K562 (cell line): ENCODE data around the gene NT5C3B. TPM values are rescaled to one million over a fixed set of nuclear protein-coding genes. Genes with fewer than 3 reads are reported as not detected.
"Not testable (repeated sequence)": the region's sequence is repeated elsewhere in the genome, so short reads cannot be mapped to it uniquely, and the experiment has no call there.

Experiments
- ATAC-seq: fragments of 200-7000 bp; cut with Tn5 transposase; 3 replicates; pipeline ENCODE4 v1.9.1; 2020; ENCODE audit warnings: moderate library complexity
- BruUV-seq: library from RNA; stranded (reverse); fragments of 400-500 nt; replicated peaks from 2 replicates; lab custom pipeline; 2021; lab: Mats Ljungman, UMichigan
- CTCF ChIA-PET: fragments of 300-600 bp; formaldehyde crosslinking; extraction: SDS; loops from one replicate; lab custom pipeline; 2021; ENCODE audit warnings: low intra/inter-chr PET ratio; lab: Yijun Ruan, JAX
- POLR2A ChIA-PET: fragments of 300-600, 350-650 bp; sonication (Branson Sonifier 250); formaldehyde crosslinking; extraction: SDS; loops from one replicate; lab custom pipeline; 2021; ENCODE audit warnings: antibody characterized with exemption, inconsistent platforms; lab: Yijun Ruan, JAX
- DNase-seq, 4 experiments: peaks; one replicate each; pipeline versions ENCODE4 v3.0.0 to v3.0.0-alpha.2; 2011 to 2018; ENCODE audit warnings: low spot score in 3 of 4, mixed read lengths in 3 of 4; ENCODE audit errors: extremely low read depth in 1 of 4
- FAIRE-seq: peaks from 2 replicates; lab custom pipeline; 2011; peaks lifted over from hg19 to GRCh38; lab: Jason Lieb, UNC
- H2AFZ ChIP-seq: 2 replicates; pipeline ENCODE4 v1.6.0; 2011; ENCODE audit warnings: low read depth, low read length, control low read depth, inconsistent platforms
- H3K27ac ChIP-seq: fragments of 200-600 bp; 3 replicates; pipeline ENCODE4 v1.8.0; 2011; ENCODE audit warnings: low read depth, mild to moderate bottlenecking, control low read depth, inconsistent platforms, low read length, moderate library complexity, mixed read lengths; ENCODE audit errors: extremely low read depth
- H3K27me3 ChIP-seq, 2 experiments: fragments of 300-600 bp in 1 of 2; 2 replicates in 1 of 2; 3 replicates in 1 of 2; pipeline versions ENCODE4 v1.6.0 to v1.8.0; 2011; ENCODE audit warnings: inconsistent platforms in 2 of 2, low read length in 2 of 2, mild to moderate bottlenecking in 1 of 2, mixed read lengths in 1 of 2, moderate library complexity in 1 of 2; ENCODE audit not compliant: control insufficient read depth in 2 of 2, insufficient read depth in 2 of 2
- H3K36me3 ChIP-seq: fragments of 300-600 bp; 3 replicates; pipeline ENCODE4 v1.8.0; 2011; ENCODE audit warnings: mild to moderate bottlenecking, low read length, inconsistent platforms; ENCODE audit not compliant: control insufficient read depth, insufficient read depth
- H3K4me1 ChIP-seq, 2 experiments: fragments of 200-600 bp in 1 of 2; replicated peaks in 1 of 2; 2 replicates in 1 of 2; 3 replicates in 1 of 2; pipeline versions ENCODE4 v1.5.1 to v1.8.0; 2011; ENCODE audit warnings: inconsistent platforms in 2 of 2, low read length in 2 of 2, mild to moderate bottlenecking in 1 of 2, mixed read lengths in 1 of 2, moderate library complexity in 1 of 2; ENCODE audit not compliant: control insufficient read depth in 2 of 2, insufficient read depth in 2 of 2
- H3K4me2 ChIP-seq: 2 replicates; pipeline ENCODE4 v1.6.1; 2011; ENCODE audit warnings: low read length, control low read depth, inconsistent platforms, mixed read lengths; ENCODE audit not compliant: insufficient read depth
- H3K4me3 ChIP-seq: fragments of 200-600 bp; sonication (generic), shearing (Covaris generic); 2 replicates; pipeline ENCODE4 v1.5.1; 2016; ENCODE audit warnings: control low read depth, inconsistent platforms
- H3K79me2 ChIP-seq: fragments of 200-600 bp; 3 replicates; pipeline ENCODE4 v1.8.0; 2011; ENCODE audit warnings: low read length, inconsistent platforms; ENCODE audit not compliant: control insufficient read depth, insufficient read depth
- H3K9ac ChIP-seq, 2 experiments: 2 replicates each; pipeline versions ENCODE4 v1.6.0 to v1.6.1; 2011; ENCODE audit warnings: low read depth in 2 of 2, low read length in 2 of 2, control low read depth in 1 of 2, inconsistent platforms in 1 of 2, mild to moderate bottlenecking in 1 of 2, mixed read lengths in 1 of 2; ENCODE audit not compliant: insufficient read depth in 1 of 2
- H3K9me1 ChIP-seq: one replicate; pipeline ENCODE4 v1.6.0; 2011; ENCODE audit warnings: inconsistent platforms, mild to moderate bottlenecking, low read length, moderate library complexity; ENCODE audit not compliant: control insufficient read depth, insufficient read depth
- H3K9me3 ChIP-seq: replicated peaks from 2 replicates; pipeline ENCODE4 v1.5.1; 2011; ENCODE audit warnings: low read depth, low read length, inconsistent platforms; ENCODE audit not compliant: control insufficient read depth, insufficient read depth
- H4K20me1 ChIP-seq: replicated peaks from 2 replicates; pipeline ENCODE4 v1.6.1; 2011; ENCODE audit warnings: low read length, inconsistent platforms, mixed read lengths; ENCODE audit not compliant: control insufficient read depth, insufficient read depth
- WGBS: fragments of 100-300 bp; shearing (Covaris generic); methylation state at CpG from one replicate; pipeline ENCODE4 v1.1.6; 2016; ENCODE audit warnings: low coverage, mixed read lengths; ENCODE audit not compliant: insufficient coverage; ENCODE audit errors: missing lambda C conversion rate; 5-methylcytosine and 5-hydroxymethylcytosine counted together
- in situ Hi-C: fragments of 300-500 bp; cut with MboI; formaldehyde crosslinking; loops from 4 replicates; pipeline ENCODE4 v1.15.0; 2018; ENCODE audit warnings: inconsistent platforms, mixed read lengths
- intact Hi-C: fragments of 100-400 bp; cut with micrococcal nuclease; formaldehyde crosslinking; loops from 2 replicates; pipeline ENCODE4 v1.14.2; 2022
- polyA plus RNA-seq, 8 experiments: library from polyadenylated mRNA; depleted of rRNA in 4 of 8; stranded (reverse) in 5 of 8; unstranded in 3 of 8; fragments of >200 nt; fragmentation: Nextera tagmentation in 2 of 8; fragmentation: Illumina TruSeq in 1 of 8; extraction: Ambion mirVana in 2 of 8; extraction: Trizol in 1 of 8; gene quantifications; 2 replicates each; pipeline versions ENCODE4 v1.2.1 to v1.2.3, GENCODE V29; 2011 to 2014; ENCODE audit warnings: inconsistent platforms in 1 of 8, missing spikeins in 1 of 8
- total RNA-seq, 7 experiments: library from RNA; depleted of rRNA in 6 of 7; stranded (reverse); fragments of >200 nt in 6 of 7; fragmentation: Illumina TruSeq in 2 of 7; extraction: Trizol in 2 of 7; gene quantifications; 2 replicates each; pipeline versions ENCODE4 v1.2.1 to v1.2.3, GENCODE V29; 2011 to 2021; ENCODE audit warnings: low replicate concordance in 1 of 7
- TF ChIP-seq, protein P1 (sequence below): fragments of 450-650 bp; IDR thresholded peaks from 2 replicates; pipeline ENCODE4 v1.6.1; 2018; ENCODE audit not compliant: partially characterized antibody

The NT5C3B gene
- total and polyA plus RNA-seq, 9 of the 15 experiments (the other 6 are each of a cell fraction or from before 2014, with no cell fraction given), result 2.0 to 166 (median 85.0) TPM

DNA sequence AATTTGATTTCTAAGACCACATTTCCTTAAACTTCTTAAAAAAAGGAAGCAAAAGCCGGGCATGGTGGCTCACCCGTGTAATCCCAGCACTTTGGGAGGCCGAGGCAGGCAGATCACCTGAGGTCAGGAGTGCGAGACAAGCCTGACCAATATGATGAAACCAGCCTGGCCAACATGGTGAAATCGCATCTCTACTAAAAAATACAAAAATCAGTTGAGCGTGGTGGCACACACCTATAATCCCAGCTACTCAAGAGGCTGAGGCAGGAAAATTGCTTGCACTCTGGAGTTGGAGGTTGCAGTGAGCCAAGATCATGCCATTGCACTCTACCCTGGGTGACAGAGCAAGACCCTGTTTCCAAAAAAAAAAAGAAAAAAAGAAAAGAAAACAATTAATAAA is 4.7 kb upstream of the NT5C3B start:
- H3K4me1 ChIP-seq, result peaks cover 3 to 11% of the 10 kb centered on the region in 2 experiments; a peak in 4 of 5 replicates
- H3K27ac ChIP-seq, POLR2A ChIA-PET, CTCF ChIA-PET, H3K9me1 ChIP-seq, DNase-seq, H3K36me3 ChIP-seq, in situ Hi-C loops, H3K4me3 ChIP-seq, H3K9ac ChIP-seq, FAIRE-seq, H2AFZ ChIP-seq, H3K79me2 ChIP-seq, H3K9me3 ChIP-seq, intact Hi-C loops, H4K20me1 ChIP-seq, H3K4me2 ChIP-seq, BruUV-seq, ATAC-seq, H3K27me3 ChIP-seq: not testable (repeated sequence)
- 40% methylated on average over 6 of the region's 6 CpGs for WGBS

DNA sequence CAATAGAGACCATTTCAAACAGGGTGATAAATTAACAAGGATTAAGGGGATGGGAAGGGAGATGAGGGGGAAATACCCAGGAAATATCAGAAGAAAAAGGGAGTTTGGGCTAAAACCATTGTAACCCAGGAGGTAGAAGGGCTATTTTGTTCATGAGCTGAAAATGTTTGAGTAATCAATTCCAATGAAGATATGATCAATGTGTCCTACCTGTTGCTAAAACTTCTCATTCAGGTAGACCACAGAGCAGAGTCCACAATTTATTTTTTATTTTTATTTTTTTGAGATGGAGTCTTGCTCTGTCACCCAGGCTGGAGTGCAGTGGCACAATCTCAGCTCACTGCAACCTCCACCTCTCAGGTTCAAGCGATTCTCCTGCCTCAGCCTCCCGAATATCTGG is 3.4 kb upstream of the NT5C3B start:
- CTCF ChIA-PET, H3K36me3 ChIP-seq, BruUV-seq, H3K9ac ChIP-seq, FAIRE-seq, H4K20me1 ChIP-seq, in situ Hi-C loops, H3K9me3 ChIP-seq, H3K9me1 ChIP-seq, H3K27me3 ChIP-seq, H3K27ac ChIP-seq, H2AFZ ChIP-seq, intact Hi-C loops, DNase-seq, H3K4me3 ChIP-seq, ATAC-seq, H3K4me2 ChIP-seq: not testable (repeated sequence)
- H3K4me1 ChIP-seq, result peaks cover 7 to 15% of the 10 kb centered on the region in 2 experiments; a peak in 4 of 5 replicates
- TF ChIP-seq, protein P1, sequence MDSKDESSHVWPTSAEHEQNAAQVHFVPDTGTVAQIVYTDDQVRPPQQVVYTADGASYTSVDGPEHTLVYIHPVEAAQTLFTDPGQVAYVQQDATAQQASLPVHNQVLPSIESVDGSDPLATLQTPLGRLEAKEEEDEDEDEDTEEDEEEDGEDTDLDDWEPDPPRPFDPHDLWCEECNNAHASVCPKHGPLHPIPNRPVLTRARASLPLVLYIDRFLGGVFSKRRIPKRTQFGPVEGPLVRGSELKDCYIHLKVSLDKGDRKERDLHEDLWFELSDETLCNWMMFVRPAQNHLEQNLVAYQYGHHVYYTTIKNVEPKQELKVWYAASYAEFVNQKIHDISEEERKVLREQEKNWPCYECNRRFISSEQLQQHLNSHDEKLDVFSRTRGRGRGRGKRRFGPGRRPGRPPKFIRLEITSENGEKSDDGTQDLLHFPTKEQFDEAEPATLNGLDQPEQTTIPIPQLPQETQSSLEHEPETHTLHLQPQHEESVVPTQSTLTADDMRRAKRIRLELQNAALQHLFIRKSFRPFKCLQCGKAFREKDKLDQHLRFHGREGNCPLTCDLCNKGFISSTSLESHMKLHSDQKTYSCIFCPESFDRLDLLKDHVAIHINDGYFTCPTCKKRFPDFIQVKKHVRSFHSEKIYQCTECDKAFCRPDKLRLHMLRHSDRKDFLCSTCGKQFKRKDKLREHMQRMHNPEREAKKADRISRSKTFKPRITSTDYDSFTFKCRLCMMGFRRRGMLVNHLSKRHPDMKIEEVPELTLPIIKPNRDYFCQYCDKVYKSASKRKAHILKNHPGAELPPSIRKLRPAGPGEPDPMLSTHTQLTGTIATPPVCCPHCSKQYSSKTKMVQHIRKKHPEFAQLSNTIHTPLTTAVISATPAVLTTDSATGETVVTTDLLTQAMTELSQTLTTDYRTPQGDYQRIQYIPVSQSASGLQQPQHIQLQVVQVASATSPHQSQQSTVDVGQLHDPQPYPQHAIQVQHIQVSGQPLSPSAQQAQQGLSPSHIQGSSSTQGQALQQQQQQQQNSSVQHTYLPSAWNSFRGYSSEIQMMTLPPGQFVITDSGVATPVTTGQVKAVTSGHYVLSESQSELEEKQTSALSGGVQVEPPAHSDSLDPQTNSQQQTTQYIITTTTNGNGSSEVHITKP, result peak; percentile 44
- POLR2A ChIA-PET, result interaction anchor here (0.7 kb wide), 1 partner anchor 136 kb away, joined by 3 read pairs; no protein-coding TSS in a partner anchor
- H3K79me2 ChIP-seq, result peaks cover 16% of the 10 kb centered on the region
- 17% methylated on average over 2 of the region's 2 CpGs for WGBS
